GM18517 (cell line): ENCODE measurements around the gene RNF208.

Experiments used
- ATAC-seq: cut with Tn5 transposase; IDR thresholded peaks from one replicate; pipeline ENCODE4 v1.9.1; 2021; ENCODE audit warnings: mild to moderate bottlenecking, moderate library complexity; ENCODE audit not compliant: unreplicated experiment

RNF208 gene

GRCh38 chr9:137228506-137228967 is 6.5 kb upstream of the RNF208 start:
- no peak for ATAC-seq

- no peak for ATAC-seq
These were observed 5.9 kb upstream of the RNF208 start for GRCh38 chr9:137227853-137228505.

GRCh38 chr9:137227054-137227852 is 5.2 kb upstream of the RNF208 start, which contains the start of gene RNF224:
TSS of gene RNF224 (plus strand) at chr9:137227502. CDS start at chr9:137228336, 834 bp downstream.
- no peak for ATAC-seq

- ATAC-seq: no peak
These were observed 4.5 kb upstream of the RNF208 start for GRCh38 chr9:137226338-137227053.

- ATAC-seq: no peak
These were observed 3.8 kb upstream of the RNF208 start for GRCh38 chr9:137225699-137226331.

GRCh38 chr9:137224830-137225694 is 3.0 kb upstream of the RNF208 start, which contains the start of gene CYSRT1:
TSS of gene CYSRT1 (plus strand) at chr9:137225174. CDS start at chr9:137225622, 448 bp downstream.
- no peak for ATAC-seq

- peak; percentile 72 for ATAC-seq
These were observed 1.3 kb upstream of the RNF208 start for GRCh38 chr9:137223078-137223970.

- no peak for ATAC-seq
These were observed 431 bp downstream of the RNF208 start for GRCh38 chr9:137221506-137222111.

- no peak for ATAC-seq
These were observed 940 bp downstream of the RNF208 start for GRCh38 chr9:137221095-137221505.

- no peak for ATAC-seq
These were observed 1.5 kb downstream of the RNF208 start for GRCh38 chr9:137220317-137221094.

GRCh38 chr9:137219757-137220316 is 2.2 kb downstream of the RNF208 start:
- no peak for ATAC-seq

GRCh38 chr9:137218754-137219271 is 3.2 kb downstream of the RNF208 start:
- ATAC-seq: no peak

GRCh38 chr9:137218212-137218753 is 3.8 kb downstream of the RNF208 start:
- ATAC-seq: no peak

- ATAC-seq: no peak
These were observed 4.5 kb downstream of the RNF208 start for GRCh38 chr9:137217276-137218211.

- no peak for ATAC-seq
These were observed 5.7 kb downstream of the RNF208 start for GRCh38 chr9:137216188-137216965.
